GM12864 (cell line): ENCODE data around the gene HERPUD2.

ENCODE experiments used
- DNase-seq: peaks from one replicate; pipeline ENCODE4 v3.0.0-alpha.2; 2011; ENCODE audit warnings: low read depth
- H3K4me3 ChIP-seq: 2 replicates; pipeline ENCODE4 v1.5.1; 2011; ENCODE audit warnings: mild to moderate bottlenecking, low read depth, low read length, control low read depth
- CTCF ChIP-seq: IDR thresholded peaks from 2 replicates; pipeline ENCODE4 v1.5.1; 2011; ENCODE audit warnings: low read depth, mild to moderate bottlenecking, moderate library complexity, low read length, control low read depth, inconsistent platforms; ENCODE audit errors: missing control alignments

Gene HERPUD2

GRCh38 chr7:35716038-35716803 lies 21.3 kb upstream of the HERPUD2 start:
- DNase-seq, result no peak
- TF ChIP-seq CTCF, result no peak
- no peak overlapping the region for H3K4me3 ChIP-seq

- no peak for DNase-seq
- TF ChIP-seq CTCF, result no peak
- H3K4me3 ChIP-seq, result no peak overlapping the region
Observed at GRCh38 chr7:35714862-35715261, 19.9 kb upstream of the HERPUD2 start.

GRCh38 chr7:35714407-35714806 lies 19.5 kb upstream of the HERPUD2 start:
- H3K4me3 ChIP-seq, result no peak overlapping the region
- no peak for TF ChIP-seq CTCF
- no peak for DNase-seq

GRCh38 chr7:35712563-35713226 lies 17.8 kb upstream of the HERPUD2 start:
- no peak for TF ChIP-seq CTCF
- no peak for DNase-seq
- H3K4me3 ChIP-seq, result no peak overlapping the region

- TF ChIP-seq CTCF, result no peak
- H3K4me3 ChIP-seq, result no peak overlapping the region
- no peak for DNase-seq
Observed at GRCh38 chr7:35707422-35707821, 12.5 kb upstream of the HERPUD2 start.

- TF ChIP-seq CTCF, result no peak
- no peak overlapping the region for H3K4me3 ChIP-seq
- no peak for DNase-seq
Observed at GRCh38 chr7:35705932-35706461, 11.1 kb upstream of the HERPUD2 start.

GRCh38 chr7:35704261-35704660 lies 9.3 kb upstream of the HERPUD2 start:
- no peak for DNase-seq
- no peak overlapping the region for H3K4me3 ChIP-seq
- TF ChIP-seq CTCF, result no peak
